SJSA1 (cell line): ENCODE measurements around the gene UBAP2L. TPM values are rescaled to one million over a fixed set of nuclear protein-coding genes. Genes with fewer than 3 reads are reported as not detected.

Experiments
- DNase-seq, 2 experiments: peaks; one replicate each; pipeline ENCODE4 v3.0.0-alpha.2; 2015 to 2020; ENCODE audit warnings: low spot score in 2 of 2, low read depth in 1 of 2
- H3K27ac ChIP-seq: fragments of 250-450 bp; sonication (Bioruptor Pico); 2 replicates; pipeline ENCODE4 v1.5.1; 2020; ENCODE audit warnings: mild to moderate bottlenecking, moderate library complexity
- H3K27me3 ChIP-seq: fragments of 250-450 bp; sonication (Bioruptor Pico); replicated peaks from 2 replicates; pipeline ENCODE4 v1.5.1; 2020; ENCODE audit warnings: mild to moderate bottlenecking, moderate library complexity
- H3K36me3 ChIP-seq: fragments of 250-450 bp; sonication (Bioruptor Pico); 2 replicates; pipeline ENCODE4 v1.5.1; 2020; ENCODE audit warnings: mild to moderate bottlenecking
- H3K4me1 ChIP-seq: fragments of 250-450 bp; sonication (Bioruptor Pico); replicated peaks from 2 replicates; pipeline ENCODE4 v1.6.1; 2021; ENCODE audit warnings: mild to moderate bottlenecking
- H3K4me3 ChIP-seq: fragments of 250-450 bp; sonication (Bioruptor Pico); 2 replicates; pipeline ENCODE4 v1.5.1; 2020; ENCODE audit warnings: mild to moderate bottlenecking
- H3K9me3 ChIP-seq: fragments of 250-450 bp; sonication (Bioruptor Pico); replicated peaks from 2 replicates; pipeline ENCODE4 v1.5.1; 2020; ENCODE audit warnings: mild to moderate bottlenecking
- total RNA-seq: library from RNA; depleted of rRNA; stranded (reverse); fragments of >200 nt; shearing (Covaris generic); gene quantifications from 2 replicates; pipeline ENCODE4 v1.2.3, GENCODE V29; 2014; rRNA removed

The UBAP2L gene
- total RNA-seq: 83.4 and 92.1 TPM in 2 replicates

DNA sequence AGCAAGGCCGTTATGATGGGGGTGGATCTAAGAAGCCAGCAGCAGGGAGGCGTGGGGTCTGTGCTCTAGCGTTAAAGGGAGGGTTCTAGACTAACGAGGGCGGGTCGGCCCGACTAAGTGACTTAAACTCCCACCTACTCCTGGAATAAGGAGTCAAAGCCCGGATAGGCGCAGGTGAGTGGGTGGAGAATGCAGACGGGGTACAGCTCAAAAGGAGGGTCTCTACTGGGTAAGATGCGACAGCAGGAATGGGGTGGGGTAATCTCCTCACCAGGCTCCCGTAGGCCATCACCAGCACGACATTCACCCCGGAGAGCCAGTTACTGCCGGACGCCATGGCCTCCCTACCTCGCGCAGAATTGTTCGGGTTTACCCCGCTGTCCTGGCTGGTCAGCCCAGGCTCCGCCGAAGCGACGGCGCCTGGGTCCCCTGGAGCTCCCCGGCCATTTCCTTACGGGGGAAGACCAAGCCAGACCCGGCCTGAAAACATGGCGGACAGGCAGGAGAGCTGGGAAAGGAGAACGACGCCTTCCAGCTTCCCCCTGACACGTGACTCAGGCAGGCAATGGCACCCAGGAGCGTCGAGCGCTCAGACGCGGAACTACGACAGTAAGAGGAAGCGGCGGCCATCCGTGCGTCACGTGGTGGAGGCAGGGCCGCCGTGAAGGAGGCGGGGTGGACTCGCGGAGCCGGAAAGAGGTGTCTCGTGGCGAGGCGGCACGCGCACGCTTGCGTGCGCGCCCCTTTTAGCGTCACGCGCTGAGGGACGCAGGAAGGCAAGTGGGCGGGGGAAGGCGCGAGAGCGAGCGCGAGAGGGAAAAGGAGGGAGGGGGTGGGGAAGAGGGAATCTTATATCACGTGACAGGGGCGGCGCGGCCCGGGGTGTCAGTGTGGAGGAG, at the start of gene UBAP2L:
TSS of gene UBAP2L (plus strand) at position 885 of the 899 bp plus-strand sequence. CDS start 4,169 bp downstream, outside the sequence.
- Histone ChIP-seq H3K27ac (peak within 1 kb of the TSS; percentile 94), H3K4me3 (peak within 1 kb of the TSS; percentile 70), H3K36me3 (peaks cover 56% of the 10 kb centered on the region), H3K27me3 (no peaks in the 10 kb centered on the region), H3K9me3 (no peaks in the 10 kb centered on the region), H3K4me1 (peaks cover 22% of the 10 kb centered on the region)
- peak; percentile 99 for DNase-seq

DNA sequence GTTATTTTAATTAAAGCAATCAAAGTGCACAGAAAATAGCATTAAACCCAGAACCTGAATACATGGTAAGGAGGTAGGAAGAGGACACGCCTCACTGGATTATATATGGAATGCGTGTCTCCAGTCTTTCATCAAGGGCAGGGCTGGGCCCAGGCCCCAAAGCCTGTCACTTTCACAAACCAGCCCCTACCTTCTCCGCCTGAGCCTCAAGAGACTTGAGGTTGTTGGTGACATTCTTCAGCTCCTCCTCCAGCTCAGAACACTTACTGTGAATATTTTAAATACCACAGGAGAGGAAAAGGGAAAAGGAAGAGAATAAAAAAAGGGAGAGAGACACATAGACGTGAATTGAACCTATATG, 49.6 kb upstream of the UBAP2L start:
- H3K4me3 ChIP-seq: no peak overlapping the region
- H3K36me3 ChIP-seq: peaks cover 96% of the 10 kb centered on the region
- no peak overlapping the region for H3K27ac ChIP-seq
- no peak for DNase-seq
- H3K27me3 ChIP-seq: no peaks in the 10 kb centered on the region
- H3K9me3 ChIP-seq: no peaks in the 10 kb centered on the region
- no peaks in the 10 kb centered on the region for H3K4me1 ChIP-seq

DNA sequence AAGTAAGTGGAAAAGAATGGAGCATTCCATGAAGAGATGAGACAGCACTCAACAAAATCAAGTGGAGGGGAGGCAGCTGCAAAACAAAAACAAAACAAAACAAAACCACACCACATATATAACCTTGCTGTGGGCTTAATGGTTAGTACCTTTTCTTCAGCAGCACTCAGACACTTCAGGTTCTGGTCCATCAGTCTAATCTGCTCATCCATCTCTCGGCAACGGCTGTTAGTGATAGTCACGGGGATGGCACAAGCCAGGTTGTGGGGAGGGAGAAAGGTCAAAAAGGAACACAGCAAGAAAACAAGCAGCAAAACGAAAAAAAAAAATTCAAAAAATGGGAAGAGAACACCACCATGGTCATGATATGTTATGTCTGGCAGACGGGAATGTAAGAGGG, 48.9 kb upstream of the UBAP2L start:
- peaks cover 93% of the 10 kb centered on the region for H3K36me3 ChIP-seq
- no peaks in the 10 kb centered on the region for H3K27me3 ChIP-seq
- H3K4me3 ChIP-seq: no peak overlapping the region
- DNase-seq: no peak
- H3K27ac ChIP-seq: no peak overlapping the region
- H3K9me3 ChIP-seq: no peaks in the 10 kb centered on the region
- no peaks in the 10 kb centered on the region for H3K4me1 ChIP-seq

GRCh38 chr1:154174654-154175053, 46.1 kb upstream of the UBAP2L start:
- Histone ChIP-seq H3K36me3 (peaks cover 93% of the 10 kb centered on the region), H3K27me3 (no peaks in the 10 kb centered on the region), H3K4me1 (no peaks in the 10 kb centered on the region), H3K27ac (no peak overlapping the region), H3K4me3 (no peak overlapping the region), H3K9me3 (no peaks in the 10 kb centered on the region)
- no peak for DNase-seq

DNA sequence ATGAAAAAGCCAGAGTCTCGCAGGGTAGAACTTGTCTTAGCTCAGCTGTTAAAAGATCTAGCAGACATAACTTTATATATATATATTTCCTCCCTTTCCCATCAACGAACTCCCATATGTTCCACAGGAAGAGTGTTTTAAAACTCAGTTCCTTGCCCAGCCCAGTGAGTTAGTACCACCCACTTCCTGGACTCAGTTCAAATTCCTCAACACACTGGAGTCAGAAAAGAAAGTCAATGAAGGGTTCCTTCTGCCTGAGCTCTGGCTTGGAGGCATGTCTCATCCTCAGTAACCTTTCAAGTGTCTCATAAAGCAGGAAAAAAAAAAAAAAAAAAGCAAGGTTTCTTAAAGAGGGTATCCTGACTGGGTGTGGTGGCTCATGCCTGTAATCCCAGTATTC, 44.4 kb upstream of the UBAP2L start:
- no peaks in the 10 kb centered on the region for H3K27me3 ChIP-seq
- no peaks in the 10 kb centered on the region for H3K9me3 ChIP-seq
- no peak overlapping the region for H3K27ac ChIP-seq
- H3K4me1 ChIP-seq: peaks cover 5% of the 10 kb centered on the region
- no peak for DNase-seq
- peaks cover 93% of the 10 kb centered on the region for H3K36me3 ChIP-seq
- H3K4me3 ChIP-seq: no peak overlapping the region

GRCh38 chr1:154178013-154178412, 42.7 kb upstream of the UBAP2L start:
- no peak for DNase-seq
- H3K27me3 ChIP-seq: no peaks in the 10 kb centered on the region
- no peak overlapping the region for H3K4me3 ChIP-seq
- H3K36me3 ChIP-seq: peaks cover 92% of the 10 kb centered on the region
- H3K9me3 ChIP-seq: no peaks in the 10 kb centered on the region
- peaks cover 10% of the 10 kb centered on the region for H3K4me1 ChIP-seq
- no peak overlapping the region for H3K27ac ChIP-seq

DNA sequence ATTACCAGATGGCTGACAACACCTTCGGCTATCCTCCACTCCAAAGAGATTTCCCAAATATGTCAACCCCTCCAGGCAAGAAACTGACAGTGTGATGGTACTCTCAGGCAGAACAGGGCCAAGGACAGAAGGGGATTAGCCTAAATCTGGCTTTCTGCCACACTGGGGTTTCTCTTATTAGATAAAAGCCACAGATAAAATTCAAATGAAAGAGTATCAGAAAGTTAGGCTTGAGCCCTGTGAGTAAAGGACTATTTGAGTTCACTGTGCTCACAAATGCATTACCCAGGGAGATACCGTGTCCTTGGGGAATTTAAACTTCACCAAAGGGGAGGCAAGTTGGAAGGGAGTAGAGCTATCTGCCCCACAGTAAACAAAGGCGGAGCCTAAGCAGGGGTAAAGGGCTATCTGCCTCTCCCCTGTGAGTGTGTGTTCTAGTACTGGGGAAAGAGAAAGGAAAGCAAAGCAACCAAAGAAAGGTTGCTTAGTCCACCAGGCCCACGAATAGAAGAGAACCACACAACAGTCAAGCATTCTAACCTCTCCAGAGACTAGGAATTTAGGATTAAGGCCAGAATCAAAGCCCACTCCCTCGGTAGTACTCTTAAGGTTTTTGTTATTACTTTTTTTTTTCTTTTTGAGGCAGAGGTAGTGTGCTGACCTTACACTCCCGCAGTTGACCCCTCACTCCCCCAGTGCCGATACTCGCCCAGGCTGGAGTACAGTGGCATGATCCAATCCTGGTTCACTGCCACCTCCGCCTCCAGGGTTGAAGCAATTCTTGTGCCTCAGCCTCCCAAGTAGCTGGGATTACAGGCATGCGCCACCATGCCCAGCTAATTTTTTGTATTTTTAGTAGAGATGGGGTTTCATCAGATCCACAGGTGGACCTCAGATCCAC, 41.6 kb upstream of the UBAP2L start:
- H3K36me3 ChIP-seq: peaks cover 82% of the 10 kb centered on the region
- no peak for DNase-seq
- H3K4me1 ChIP-seq: peaks cover 15% of the 10 kb centered on the region
- H3K4me3 ChIP-seq: no peak overlapping the region
- H3K27ac ChIP-seq: no peak overlapping the region
- no peaks in the 10 kb centered on the region for H3K27me3 ChIP-seq
- H3K9me3 ChIP-seq: no peaks in the 10 kb centered on the region

- no peaks in the 10 kb centered on the region for H3K27me3 ChIP-seq
- peaks cover 15% of the 10 kb centered on the region for H3K4me1 ChIP-seq
- H3K36me3 ChIP-seq: peaks cover 75% of the 10 kb centered on the region
- DNase-seq: no peak
- no peak overlapping the region for H3K27ac ChIP-seq
- no peaks in the 10 kb centered on the region for H3K9me3 ChIP-seq
- no peak overlapping the region for H3K4me3 ChIP-seq
Observed at GRCh38 chr1:154179946-154180687, 40.6 kb upstream of the UBAP2L start.

DNA sequence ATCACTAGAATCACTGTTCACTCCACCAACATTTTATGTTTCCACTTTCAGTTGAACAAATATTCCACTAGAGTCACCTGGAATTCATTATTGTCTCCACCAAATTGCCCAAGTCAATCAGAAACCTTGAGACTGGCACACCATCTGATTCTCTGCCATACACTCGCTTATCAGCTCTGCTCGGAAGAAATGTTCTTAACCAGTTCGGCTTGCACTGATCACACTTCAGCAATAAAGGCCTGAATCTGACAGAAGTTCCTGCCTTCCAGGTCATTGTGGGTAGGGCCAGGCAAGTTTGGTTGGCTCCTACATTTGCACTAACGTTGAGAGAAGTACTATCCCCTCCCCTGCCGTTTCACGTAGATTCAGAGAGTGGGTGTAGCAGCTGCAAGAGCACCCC, 38.8 kb upstream of the UBAP2L start:
- Histone ChIP-seq H3K9me3 (no peaks in the 10 kb centered on the region), H3K36me3 (peaks cover 60% of the 10 kb centered on the region), H3K4me1 (peaks cover 15% of the 10 kb centered on the region), H3K27ac (peak overlapping the region; percentile 40; the same call in 1 of the 2 replicates), H3K4me3 (peak overlapping the region; percentile 63), H3K27me3 (no peaks in the 10 kb centered on the region)
- DNase-seq: no peak

DNA sequence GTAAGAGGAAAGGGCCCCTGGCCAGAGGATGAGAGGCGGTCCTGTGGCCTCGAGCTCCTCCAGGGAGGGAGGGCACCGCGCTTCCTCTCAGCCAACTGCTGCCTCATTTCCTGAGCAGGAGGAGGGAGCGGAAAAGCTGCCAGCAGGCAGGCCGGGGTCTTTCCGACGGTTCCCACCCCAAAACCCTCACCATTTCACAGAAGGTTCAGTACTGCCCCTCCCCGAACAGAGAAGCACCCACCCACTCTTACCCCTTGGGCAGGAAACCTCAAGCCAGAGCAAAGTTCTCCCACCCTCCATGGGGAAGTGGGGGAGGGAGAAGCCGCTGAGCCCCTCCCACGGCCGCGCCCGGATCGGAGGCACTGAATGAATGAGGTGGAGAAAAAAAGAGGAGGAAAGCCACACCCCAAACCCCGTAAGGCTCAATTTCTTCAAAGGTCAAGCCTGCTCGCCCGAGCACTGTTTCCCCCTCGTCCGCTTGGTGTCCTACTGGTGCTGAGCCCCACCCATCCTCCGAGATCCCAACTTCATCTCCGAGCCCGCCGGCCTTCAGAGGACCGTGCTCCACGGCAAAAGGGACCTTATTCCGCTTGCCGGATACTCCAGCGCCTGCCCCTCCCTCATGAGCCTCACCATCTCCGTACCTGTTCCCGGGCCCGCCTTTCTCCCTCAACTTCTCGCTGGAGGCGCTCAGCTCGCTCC, 38.3 kb upstream of the UBAP2L start:
- Histone ChIP-seq H3K9me3 (no peaks in the 10 kb centered on the region), H3K4me3 (peak overlapping the region; percentile 63), H3K27me3 (no peaks in the 10 kb centered on the region), H3K36me3 (peaks cover 55% of the 10 kb centered on the region), H3K4me1 (peaks cover 15% of the 10 kb centered on the region), H3K27ac (peak overlapping the region; percentile 40)
- peak; percentile 75 for DNase-seq

GRCh38 chr1:154183046-154183915, 37.5 kb upstream of the UBAP2L start:
- Histone ChIP-seq H3K36me3 (peaks cover 47% of the 10 kb centered on the region), H3K27me3 (no peaks in the 10 kb centered on the region), H3K4me1 (peaks cover 15% of the 10 kb centered on the region), H3K9me3 (no peaks in the 10 kb centered on the region), H3K4me3 (peak overlapping the region; percentile 63), H3K27ac (peak overlapping the region; percentile 43)
- DNase-seq: peak; percentile 95 to 99

- Histone ChIP-seq H3K4me1 (peaks cover 22% of the 10 kb centered on the region), H3K4me3 (no peak overlapping the region), H3K36me3 (peaks cover 18% of the 10 kb centered on the region), H3K9me3 (no peaks in the 10 kb centered on the region), H3K27ac (no peak overlapping the region), H3K27me3 (no peaks in the 10 kb centered on the region)
- no peak for DNase-seq
Observed at GRCh38 chr1:154186177-154186576, 34.6 kb upstream of the UBAP2L start.
